ENCODE measurements around the gene ARID3C. TPM values are rescaled to one million over a fixed set of nuclear protein-coding genes. Genes with fewer than 3 reads are reported as not detected.

Gene ARID3C
- total and polyA plus RNA-seq, 10 of the 15 experiments (the other 5 are each of a cell fraction or from before 2014, with no cell fraction given): not detected

DNA sequence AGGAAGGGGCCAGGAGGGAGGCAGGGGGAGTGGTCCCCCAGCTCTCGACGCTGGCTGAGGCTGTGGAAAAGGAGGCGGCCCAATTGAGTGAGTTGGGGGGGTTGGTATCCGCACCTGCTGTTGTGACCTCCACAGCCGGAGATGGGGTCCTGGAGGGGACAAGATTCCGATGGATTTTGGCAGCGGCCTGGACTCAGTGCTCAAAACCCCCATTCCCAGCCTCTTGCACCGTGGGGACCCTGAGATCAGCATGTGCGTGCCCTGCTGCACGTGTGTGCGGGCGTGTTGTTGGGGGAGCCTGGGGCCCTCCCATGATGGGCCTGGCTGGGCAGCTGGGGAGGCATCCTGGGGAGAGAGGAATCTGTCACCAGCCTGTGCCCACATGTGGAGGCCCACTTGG, 54.3 kb downstream of the ARID3C start:
- ATAC-seq (no peak), DNase-seq (ENCODE audit: low read depth, low spot score) (no peak), FAIRE-seq (no peak)
- no peak overlapping the region for H3K27ac ChIP-seq (ENCODE audit: control insufficient read depth, insufficient read depth)
- peaks cover 9 to 14% of the 10 kb centered on the region in 2 experiments for H3K27me3 ChIP-seq (replicated peaks in 1 of 2; ENCODE audit: control insufficient read depth in 2 of 2, insufficient read depth in 2 of 2, low read length in 1 of 2)
- no peaks in the 10 kb centered on the region for H3K36me3 ChIP-seq (ENCODE audit: control insufficient read depth in 2 of 2, insufficient read depth in 2 of 2, low read length in 1 of 2)
- H3K79me2 ChIP-seq (ENCODE audit: control insufficient read depth, insufficient read depth, low read length): no peaks in the 10 kb centered on the region
- WGBS (ENCODE audit: insufficient coverage, insufficient replicate concordance, low lambda C conversion rate, missing lambda C conversion rate): 52% methylated on average over 12 of the region's 12 CpGs
- no peak overlapping the region for H3K4me3 ChIP-seq
- no TSS peak for BruUV-seq (replicated peaks)
- H3K9ac ChIP-seq (ENCODE audit: control insufficient read depth, insufficient read depth, low read length): no peak overlapping the region
- ChIA-PET POLR2A (no interaction called here), SMC1A (ENCODE audit: uncharacterized antibody, unreplicated experiment) (no interaction called here), CTCF (interaction anchor here (0.6 kb wide), 1 partner anchor 27 kb away, joined by 3 read pairs; no protein-coding TSS in a partner anchor), RAD21 (ENCODE audit: unreplicated experiment) (no interaction called here)
- peaks cover 3% of the 10 kb centered on the region; the same call in 1 of the 2 replicates for H4K20me1 ChIP-seq (ENCODE audit: control insufficient read depth, insufficient read depth)
- H3K4me1 ChIP-seq (ENCODE audit: control insufficient read depth, insufficient read depth, low read length): no peaks in the 10 kb centered on the region
- H2AFZ ChIP-seq (ENCODE audit: control insufficient read depth, low read depth, low read length): no peak overlapping the region
- H3K9me3 ChIP-seq (replicated peaks; ENCODE audit: control insufficient read depth, insufficient read depth, low read length): no peaks in the 10 kb centered on the region
- no peak overlapping the region for H3K4me2 ChIP-seq (ENCODE audit: control insufficient read depth, insufficient read depth)
- intact Hi-C loops (cut with micrococcal nuclease; ENCODE audit: unreplicated experiment) (no loop called here), in situ Hi-C loops (cut with MboI) (no loop called here)
- TF ChIP-seq, protein P1, sequence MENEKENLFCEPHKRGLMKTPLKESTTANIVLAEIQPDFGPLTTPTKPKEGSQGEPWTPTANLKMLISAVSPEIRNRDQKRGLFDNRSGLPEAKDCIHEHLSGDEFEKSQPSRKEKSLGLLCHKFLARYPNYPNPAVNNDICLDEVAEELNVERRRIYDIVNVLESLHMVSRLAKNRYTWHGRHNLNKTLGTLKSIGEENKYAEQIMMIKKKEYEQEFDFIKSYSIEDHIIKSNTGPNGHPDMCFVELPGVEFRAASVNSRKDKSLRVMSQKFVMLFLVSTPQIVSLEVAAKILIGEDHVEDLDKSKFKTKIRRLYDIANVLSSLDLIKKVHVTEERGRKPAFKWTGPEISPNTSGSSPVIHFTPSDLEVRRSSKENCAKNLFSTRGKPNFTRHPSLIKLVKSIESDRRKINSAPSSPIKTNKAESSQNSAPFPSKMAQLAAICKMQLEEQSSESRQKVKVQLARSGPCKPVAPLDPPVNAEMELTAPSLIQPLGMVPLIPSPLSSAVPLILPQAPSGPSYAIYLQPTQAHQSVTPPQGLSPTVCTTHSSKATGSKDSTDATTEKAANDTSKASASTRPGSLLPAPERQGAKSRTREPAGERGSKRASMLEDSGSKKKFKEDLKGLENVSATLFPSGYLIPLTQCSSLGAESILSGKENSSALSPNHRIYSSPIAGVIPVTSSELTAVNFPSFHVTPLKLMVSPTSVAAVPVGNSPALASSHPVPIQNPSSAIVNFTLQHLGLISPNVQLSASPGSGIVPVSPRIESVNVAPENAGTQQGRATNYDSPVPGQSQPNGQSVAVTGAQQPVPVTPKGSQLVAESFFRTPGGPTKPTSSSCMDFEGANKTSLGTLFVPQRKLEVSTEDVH (IDR thresholded peaks at IDR 0.05; ENCODE audit: low read depth, partially characterized antibody): no peak
- TF ChIP-seq POLR2A (IDR thresholded peaks at IDR 0.05; ENCODE audit: low read depth, low read length): no peak
- no peak for TF ChIP-seq MXI1 (IDR thresholded peaks at IDR 0.05; ENCODE audit: low read depth, low read length)
- TF ChIP-seq NFYA (IDR thresholded peaks at IDR 0.05; ENCODE audit: borderline replicate concordance, low read depth, low read length): no peak
- no peak for TF ChIP-seq CBX3 (IDR thresholded peaks at IDR 0.05; ENCODE audit: borderline replicate concordance, low read depth)
